Neural cell (in vitro differentiated cells): ENCODE data around the gene ZNF606. TPM values are rescaled to one million over a fixed set of nuclear protein-coding genes. Genes with fewer than 3 reads are reported as not detected.

Source experiments
- H2AFZ ChIP-seq: fragments of 200-600, 300-800 bp; sonication (generic), shearing (Covaris generic); 2 replicates; pipeline ENCODE4 v1.6.0; 2014; ENCODE audit warnings: low read depth, mild to moderate bottlenecking, antibody characterized with exemption, low read length, moderate library complexity
- H3F3A ChIP-seq: fragments of 200-600 bp; shearing (Covaris generic); 2 replicates; pipeline ENCODE4 v1.6.1; 2016; ENCODE audit warnings: mild to moderate bottlenecking, moderate library complexity, mixed read lengths, antibody characterized with exemption, low read length; ENCODE audit not compliant: insufficient read depth, poor library complexity, severe bottlenecking
- H3K27ac ChIP-seq: fragments of 200-600, 300-800 bp; sonication (generic), shearing (Covaris generic); 2 replicates; pipeline ENCODE4 v1.5.1; 2014; ENCODE audit warnings: mild to moderate bottlenecking, low read length, moderate library complexity
- H3K27me3 ChIP-seq: fragments of 300-800, 200-600 bp; sonication (generic), shearing (Covaris generic); 2 replicates; pipeline ENCODE4 v1.6.0; 2014; ENCODE audit warnings: mild to moderate bottlenecking, low read depth, low read length, moderate library complexity; ENCODE audit not compliant: insufficient read depth
- H3K36me3 ChIP-seq: fragments of 300-800, 200-600 bp; sonication (generic), shearing (Covaris generic); 2 replicates; pipeline ENCODE4 v1.5.1; 2014; ENCODE audit warnings: mild to moderate bottlenecking, antibody characterized with exemption, low read length, moderate library complexity; ENCODE audit not compliant: insufficient read depth
- H3K4me2 ChIP-seq: fragments of 300-800, 200-600 bp; sonication (generic), shearing (Covaris generic); 2 replicates; pipeline ENCODE4 v1.6.0; 2014; ENCODE audit warnings: mild to moderate bottlenecking, low read length
- H3K4me3 ChIP-seq: fragments of 300-800, 200-600 bp; sonication (generic), shearing (Covaris generic); 2 replicates; pipeline ENCODE4 v1.5.1; 2014; ENCODE audit warnings: mild to moderate bottlenecking, low read length, moderate library complexity
- H3K79me2 ChIP-seq: fragments of 200-600 bp; shearing (Covaris generic); replicated peaks from 2 replicates; pipeline ENCODE4 v1.6.0; 2014; ENCODE audit warnings: mild to moderate bottlenecking, low read length, moderate library complexity; ENCODE audit not compliant: insufficient read depth
- H3K9ac ChIP-seq: fragments of 300-800, 200-600 bp; sonication (generic), shearing (Covaris generic); 2 replicates; pipeline ENCODE4 v1.6.1; 2016; ENCODE audit warnings: mild to moderate bottlenecking, low read length, mixed read lengths
- H3K9me2 ChIP-seq: fragments of 200-600 bp; shearing (Covaris generic); 2 replicates; pipeline ENCODE4 v1.6.1; 2016; ENCODE audit warnings: mild to moderate bottlenecking, low read length, mixed read lengths; ENCODE audit not compliant: insufficient read depth
- H3K9me3 ChIP-seq: fragments of 200-600, 300-800 bp; sonication (generic), shearing (Covaris generic); 2 replicates; pipeline ENCODE4 v1.6.1; 2016; ENCODE audit warnings: mild to moderate bottlenecking, mixed run types, low read length, moderate library complexity, mixed read lengths
- H4K20me1 ChIP-seq: fragments of 200-600 bp; shearing (Covaris generic); 2 replicates; pipeline ENCODE4 v1.6.1; 2016; ENCODE audit warnings: mild to moderate bottlenecking, mixed run types; ENCODE audit not compliant: insufficient read depth
- CTCF ChIP-seq: fragments of 450-650 bp; IDR thresholded peaks from 2 replicates; pipeline ENCODE4 v1.5.1; 2014; ENCODE audit warnings: antibody characterized with exemption, mild to moderate bottlenecking, moderate library complexity; ENCODE audit not compliant: poor library complexity, severe bottlenecking
- EP300 ChIP-seq: fragments of 450-650 bp; conservative IDR thresholded peaks from 2 replicates; pipeline ENCODE4 v1.6.1; 2014; ENCODE audit warnings: antibody characterized with exemption, mild to moderate bottlenecking, moderate library complexity; ENCODE audit not compliant: poor library complexity, severe bottlenecking
- EZH2 ChIP-seq: fragments of 200-600, 300-800 bp; shearing (Covaris generic), sonication (generic); IDR thresholded peaks from 2 replicates; pipeline ENCODE4 v1.6.1; 2014; ENCODE audit warnings: antibody characterized with exemption, low read length, borderline replicate concordance, mild to moderate bottlenecking; ENCODE audit not compliant: insufficient read depth, poor library complexity, severe bottlenecking
- MXI1 ChIP-seq: fragments of 450-650 bp; conservative IDR thresholded peaks from 2 replicates; pipeline ENCODE4 v1.6.1; 2014; ENCODE audit warnings: antibody characterized with exemption, mild to moderate bottlenecking; ENCODE audit not compliant: poor library complexity, severe bottlenecking
- POLR2AphosphoS5 ChIP-seq: IDR thresholded peaks from 2 replicates; pipeline ENCODE4 v1.6.1; 2012
- RAD21 ChIP-seq: fragments of 450-650 bp; conservative IDR thresholded peaks from 2 replicates; pipeline ENCODE4 v1.6.1; 2014; ENCODE audit warnings: antibody characterized with exemption, mild to moderate bottlenecking, moderate library complexity
- REST ChIP-seq: IDR thresholded peaks from 2 replicates; pipeline ENCODE4 v1.6.1; 2012; ENCODE audit warnings: borderline replicate concordance
- SMC3 ChIP-seq: fragments of 450-650 bp; conservative IDR thresholded peaks from 2 replicates; pipeline ENCODE4 v1.6.1; 2014; ENCODE audit warnings: antibody characterized with exemption, mild to moderate bottlenecking, moderate library complexity; ENCODE audit not compliant: poor library complexity
- TAF1 ChIP-seq: IDR thresholded peaks from 2 replicates; pipeline ENCODE4 v1.6.1; 2012; ENCODE audit warnings: low read depth
- polyA plus RNA-seq: library from polyadenylated mRNA; depleted of rRNA; stranded (reverse); fragments of >200 nt; gene quantifications from 2 replicates; pipeline ENCODE4 v1.2.3, GENCODE V29; 2014

Gene ZNF606
- polyA plus RNA-seq, 1 donor from 2014 or later = 39.1 TPM

- peak; percentile 73 for TF ChIP-seq TAF1
These were observed 67.6 kb downstream of the ZNF606 start, which contains the start of gene ZNF418 (continued) for GRCh38 chr19:57934820-57935665.

- no peak overlapping the region for H3K4me3 ChIP-seq
- peaks cover 62% of the 10 kb centered on the region for H3K9me3 ChIP-seq
- TF ChIP-seq MXI1 (no peak), SMC3 (no peak), REST (no peak), CTCF (no peak), RAD21 (no peak), POLR2AphosphoS5 (no peak), TAF1 (no peak), EZH2 (no peak), EP300 (no peak)
- peaks cover 13% of the 10 kb centered on the region for H3K79me2 ChIP-seq
- H3K9ac ChIP-seq = no peak overlapping the region
- no peak overlapping the region for H2AFZ ChIP-seq
- no peaks in the 10 kb centered on the region for H4K20me1 ChIP-seq
- no peak overlapping the region for H3K4me2 ChIP-seq
- no peaks in the 10 kb centered on the region for H3F3A ChIP-seq
- H3K27ac ChIP-seq = no peak overlapping the region
- H3K27me3 ChIP-seq = no peaks in the 10 kb centered on the region
- H3K36me3 ChIP-seq = peaks cover 55% of the 10 kb centered on the region
- no peaks in the 10 kb centered on the region for H3K9me2 ChIP-seq
These were observed 75.0 kb downstream of the ZNF606 start for GRCh38 chr19:57927587-57927986.

Other genes starting within 250 kb of the ZNF606 start
- 22.0 and 23.7 TPM in 2 replicates for gene ZNF586, start 233.1 kb downstream of the ZNF606 start, polyA plus RNA-seq
- gene ZNF552, start 187.9 kb downstream of the ZNF606 start, polyA plus RNA-seq = 6.0 and 8.8 TPM in 2 replicates
- 5.7 and 6.7 TPM in 2 replicates for gene ZNF587B, start 172.5 kb downstream of the ZNF606 start, polyA plus RNA-seq
- 16.8 and 23.3 TPM in 2 replicates for gene ZNF587, start 153.0 kb downstream of the ZNF606 start, polyA plus RNA-seq
- gene ZNF814, start 113.8 kb downstream of the ZNF606 start, polyA plus RNA-seq = 12.4 and 17.7 TPM in 2 replicates
- gene ZNF417, start 86.2 kb downstream of the ZNF606 start, polyA plus RNA-seq = 21.7 and 25.0 TPM in 2 replicates
- 19.7 and 27.6 TPM in 2 replicates for gene ZNF418, start 67.4 kb downstream of the ZNF606 start, polyA plus RNA-seq
- gene ZNF256, start 55.1 kb downstream of the ZNF606 start, polyA plus RNA-seq = 11.0 and 13.4 TPM in 2 replicates
- gene C19orf18, start 28.3 kb downstream of the ZNF606 start, polyA plus RNA-seq = not detected in 2 replicates
- gene ZSCAN1, start 31.2 kb upstream of the ZNF606 start, polyA plus RNA-seq = 6.3 and 7.9 TPM in 2 replicates
- 13.7 and 17.2 TPM in 2 replicates for gene ZNF135, start 56.5 kb upstream of the ZNF606 start, polyA plus RNA-seq
- gene ZSCAN18, start 95.4 kb upstream of the ZNF606 start, polyA plus RNA-seq = 399 and 400 TPM in 2 replicates
- 20.3 and 20.6 TPM in 2 replicates for gene ZNF329, start 148.0 kb upstream of the ZNF606 start, polyA plus RNA-seq
- 46.4 and 47.2 TPM in 2 replicates for gene ZNF274, start 180.2 kb upstream of the ZNF606 start, polyA plus RNA-seq
- gene ZNF544, start 226.1 kb upstream of the ZNF606 start, polyA plus RNA-seq = 22.7 and 50.1 TPM in 2 replicates